Panc1 (cell line): ENCODE measurements around the gene AFF2.

ENCODE experiments used
- CTCF ChIP-seq: fragments of 450-650 bp; IDR thresholded peaks from 2 replicates; pipeline ENCODE4 v1.5.1; 2017; ENCODE audit warnings: mild to moderate bottlenecking
- POLR2AphosphoS5 ChIP-seq: IDR thresholded peaks from 2 replicates; pipeline ENCODE4 v1.6.1; 2012; ENCODE audit warnings: mild to moderate bottlenecking, low read depth, low read length, moderate library complexity
- TF ChIP-seq, protein P1 (sequence below), 2 experiments: IDR thresholded peaks; 2 replicates each; pipeline ENCODE4 v1.6.1; 2011 to 2012; ENCODE audit warnings: low read depth in 2 of 2, control low read depth in 1 of 2, low read length in 1 of 2, mild to moderate bottlenecking in 1 of 2, moderate library complexity in 1 of 2; ENCODE audit not compliant: insufficient read depth in 1 of 2

- TF ChIP-seq CTCF (no peak), POLR2AphosphoS5 (no peak)
- TF ChIP-seq, protein P1, sequence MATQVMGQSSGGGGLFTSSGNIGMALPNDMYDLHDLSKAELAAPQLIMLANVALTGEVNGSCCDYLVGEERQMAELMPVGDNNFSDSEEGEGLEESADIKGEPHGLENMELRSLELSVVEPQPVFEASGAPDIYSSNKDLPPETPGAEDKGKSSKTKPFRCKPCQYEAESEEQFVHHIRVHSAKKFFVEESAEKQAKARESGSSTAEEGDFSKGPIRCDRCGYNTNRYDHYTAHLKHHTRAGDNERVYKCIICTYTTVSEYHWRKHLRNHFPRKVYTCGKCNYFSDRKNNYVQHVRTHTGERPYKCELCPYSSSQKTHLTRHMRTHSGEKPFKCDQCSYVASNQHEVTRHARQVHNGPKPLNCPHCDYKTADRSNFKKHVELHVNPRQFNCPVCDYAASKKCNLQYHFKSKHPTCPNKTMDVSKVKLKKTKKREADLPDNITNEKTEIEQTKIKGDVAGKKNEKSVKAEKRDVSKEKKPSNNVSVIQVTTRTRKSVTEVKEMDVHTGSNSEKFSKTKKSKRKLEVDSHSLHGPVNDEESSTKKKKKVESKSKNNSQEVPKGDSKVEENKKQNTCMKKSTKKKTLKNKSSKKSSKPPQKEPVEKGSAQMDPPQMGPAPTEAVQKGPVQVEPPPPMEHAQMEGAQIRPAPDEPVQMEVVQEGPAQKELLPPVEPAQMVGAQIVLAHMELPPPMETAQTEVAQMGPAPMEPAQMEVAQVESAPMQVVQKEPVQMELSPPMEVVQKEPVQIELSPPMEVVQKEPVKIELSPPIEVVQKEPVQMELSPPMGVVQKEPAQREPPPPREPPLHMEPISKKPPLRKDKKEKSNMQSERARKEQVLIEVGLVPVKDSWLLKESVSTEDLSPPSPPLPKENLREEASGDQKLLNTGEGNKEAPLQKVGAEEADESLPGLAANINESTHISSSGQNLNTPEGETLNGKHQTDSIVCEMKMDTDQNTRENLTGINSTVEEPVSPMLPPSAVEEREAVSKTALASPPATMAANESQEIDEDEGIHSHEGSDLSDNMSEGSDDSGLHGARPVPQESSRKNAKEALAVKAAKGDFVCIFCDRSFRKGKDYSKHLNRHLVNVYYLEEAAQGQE (IDR thresholded peaks at IDR 0.05; ENCODE audit: insufficient read depth in 1 of 2, low read depth in 2 of 2, low read length in 1 of 2) = no peak
Observed at GRCh38 chrX:148958901-148959300, 458.5 kb downstream of the AFF2 start.
